Bronchial epithelial cell (primary cell): ENCODE data around the gene GLA. TPM values are rescaled to one million over a fixed set of nuclear protein-coding genes. Genes with fewer than 3 reads are reported as not detected.

Experiments
- DNase-seq: peaks from one replicate; pipeline ENCODE4 v3.0.0-alpha.2; 2010; ENCODE audit warnings: low read depth
- FAIRE-seq: peaks from 2 replicates; lab custom pipeline; 2011; peaks lifted over from hg19 to GRCh38; lab: Jason Lieb, UNC
- H3K27me3 ChIP-seq: 2 replicates; pipeline ENCODE4 v1.5.1; 2011; ENCODE audit warnings: low read length; ENCODE audit not compliant: control insufficient read depth, insufficient read depth
- H3K36me3 ChIP-seq: 2 replicates; pipeline ENCODE4 v1.5.1; 2011; ENCODE audit warnings: low read length; ENCODE audit not compliant: control insufficient read depth, insufficient read depth
- H3K4me3 ChIP-seq: 2 replicates; pipeline ENCODE4 v1.5.1; 2011; ENCODE audit warnings: mild to moderate bottlenecking, low read depth, low read length, control low read depth
- total RNA-seq: library from RNA; depleted of rRNA; stranded (reverse); fragments of >200 nt; gene quantifications from 2 replicates; pipeline ENCODE4 v1.2.1, GENCODE V29; 2014
- TF ChIP-seq, protein P1 (sequence below): IDR thresholded peaks from 2 replicates; pipeline ENCODE4 v1.5.1; 2011; ENCODE audit warnings: mild to moderate bottlenecking, moderate library complexity, low read length, control low read depth, inconsistent platforms; ENCODE audit not compliant: insufficient read depth, severe bottlenecking

GLA gene
- total RNA-seq, 1 donor from 2014 or later = 15.0 TPM

GRCh38 chrX:101410461-101410860 lies 2.7 kb upstream of the GLA start:
- FAIRE-seq = no peak
- no peak overlapping the region for H3K4me3 ChIP-seq
- H3K36me3 ChIP-seq = peaks cover 1% of the 10 kb centered on the region
- DNase-seq = peak; percentile 50
- H3K27me3 ChIP-seq = no peaks in the 10 kb centered on the region
- TF ChIP-seq, protein P1, sequence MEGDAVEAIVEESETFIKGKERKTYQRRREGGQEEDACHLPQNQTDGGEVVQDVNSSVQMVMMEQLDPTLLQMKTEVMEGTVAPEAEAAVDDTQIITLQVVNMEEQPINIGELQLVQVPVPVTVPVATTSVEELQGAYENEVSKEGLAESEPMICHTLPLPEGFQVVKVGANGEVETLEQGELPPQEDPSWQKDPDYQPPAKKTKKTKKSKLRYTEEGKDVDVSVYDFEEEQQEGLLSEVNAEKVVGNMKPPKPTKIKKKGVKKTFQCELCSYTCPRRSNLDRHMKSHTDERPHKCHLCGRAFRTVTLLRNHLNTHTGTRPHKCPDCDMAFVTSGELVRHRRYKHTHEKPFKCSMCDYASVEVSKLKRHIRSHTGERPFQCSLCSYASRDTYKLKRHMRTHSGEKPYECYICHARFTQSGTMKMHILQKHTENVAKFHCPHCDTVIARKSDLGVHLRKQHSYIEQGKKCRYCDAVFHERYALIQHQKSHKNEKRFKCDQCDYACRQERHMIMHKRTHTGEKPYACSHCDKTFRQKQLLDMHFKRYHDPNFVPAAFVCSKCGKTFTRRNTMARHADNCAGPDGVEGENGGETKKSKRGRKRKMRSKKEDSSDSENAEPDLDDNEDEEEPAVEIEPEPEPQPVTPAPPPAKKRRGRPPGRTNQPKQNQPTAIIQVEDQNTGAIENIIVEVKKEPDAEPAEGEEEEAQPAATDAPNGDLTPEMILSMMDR = no peak

DNA sequence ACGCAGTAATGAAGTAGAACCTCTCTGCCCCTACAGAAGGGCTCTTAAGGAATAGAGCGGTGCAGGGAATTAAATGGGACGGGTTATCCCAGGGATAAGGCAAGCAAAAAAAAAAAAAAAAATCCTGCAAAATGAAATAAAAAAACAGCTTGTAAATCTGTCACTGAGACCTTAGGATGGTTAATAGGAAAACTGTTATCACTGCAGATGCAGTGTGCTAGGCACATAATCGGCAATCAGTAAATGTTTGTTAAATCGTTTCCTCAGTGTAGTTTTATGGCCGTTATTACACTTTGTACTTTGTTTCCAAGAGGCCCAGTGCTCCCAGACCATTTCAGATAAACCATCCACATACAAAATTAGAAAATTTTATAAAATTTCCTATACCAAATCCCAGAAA lies 1.3 kb upstream of the GLA start:
- Histone ChIP-seq H3K36me3 (peaks cover 1% of the 10 kb centered on the region), H3K4me3 (peak overlapping the region; percentile 61), H3K27me3 (no peaks in the 10 kb centered on the region)
- TF ChIP-seq, protein P1 = no peak
- no peak for DNase-seq
- FAIRE-seq = no peak

GRCh38 chrX:101408532-101408841 lies 762 bp upstream of the GLA start:
- TF ChIP-seq, protein P1 = peak; percentile 2
- no peaks in the 10 kb centered on the region for H3K27me3 ChIP-seq
- DNase-seq (no peak), FAIRE-seq (no peak)
- peak overlapping the region; percentile 61 for H3K4me3 ChIP-seq
- peaks cover 1% of the 10 kb centered on the region for H3K36me3 ChIP-seq

DNA sequence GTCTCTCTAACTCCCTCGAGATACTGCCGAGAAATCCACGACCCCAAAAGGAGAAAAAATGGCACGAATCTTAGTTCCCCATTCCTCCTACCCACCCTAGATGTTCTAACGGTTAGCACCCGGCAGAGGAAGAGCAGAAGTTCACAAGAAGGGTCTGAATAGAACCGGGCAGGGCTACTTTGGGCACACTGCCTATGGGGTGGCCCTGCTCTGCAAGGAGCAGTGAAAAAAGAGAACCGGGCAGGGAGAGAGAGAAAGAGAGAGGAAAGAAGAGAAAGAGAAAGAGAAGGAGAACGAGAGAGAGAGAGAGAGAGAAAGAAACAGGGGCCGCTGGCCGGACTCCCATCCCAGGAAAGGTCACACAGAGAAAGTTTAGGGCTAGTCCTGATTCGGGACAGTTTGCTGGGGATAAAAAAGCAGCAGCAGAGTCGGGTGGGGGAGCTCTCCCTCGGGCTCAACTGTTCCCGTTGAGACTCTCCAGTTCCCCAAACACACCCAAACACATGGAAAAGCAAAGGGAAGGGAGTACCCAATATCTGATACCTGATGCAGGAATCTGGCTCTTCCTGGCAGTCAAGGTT lies 468 bp downstream of the GLA start:
- Histone ChIP-seq H3K4me3 (peak overlapping the region; percentile 40), H3K36me3 (peaks cover under 1% of the 10 kb centered on the region), H3K27me3 (no peaks in the 10 kb centered on the region)
- TF ChIP-seq, protein P1 = no peak
- no peak for FAIRE-seq
- no peak for DNase-seq

DNA sequence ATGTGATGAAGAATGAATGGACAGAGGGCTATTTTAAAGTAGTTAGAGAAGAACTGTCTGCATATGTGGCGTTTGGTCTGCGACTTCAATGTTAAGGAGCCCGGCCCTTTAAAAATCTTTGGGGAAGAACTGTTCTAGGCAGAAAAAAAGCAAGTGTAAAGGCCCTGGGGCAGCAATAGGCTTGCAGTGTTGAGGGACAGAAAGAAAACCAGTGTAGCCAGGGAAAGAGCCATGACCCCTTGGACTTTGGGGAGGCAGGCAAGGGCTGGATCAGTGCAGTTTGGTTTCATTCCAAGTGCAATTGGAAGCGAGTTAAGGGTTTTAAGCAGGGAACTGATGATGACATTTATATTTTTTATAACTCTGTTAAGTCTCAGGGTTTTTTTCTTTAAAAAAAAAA lies 7.9 kb downstream of the GLA start:
- Histone ChIP-seq H3K4me3 (no peak overlapping the region), H3K36me3 (no peaks in the 10 kb centered on the region), H3K27me3 (no peaks in the 10 kb centered on the region)
- no peak for DNase-seq
- FAIRE-seq = no peak
- TF ChIP-seq, protein P1 = no peak

GRCh38 chrX:101398694-101399093 lies 9.0 kb downstream of the GLA start:
- FAIRE-seq = no peak
- TF ChIP-seq, protein P1 = no peak
- H3K36me3 ChIP-seq = peaks cover 1% of the 10 kb centered on the region

More at GRCh38 chrX:101398694-101399093, 9.0 kb downstream of the GLA start:
- Histone ChIP-seq H3K4me3 (no peak overlapping the region), H3K27me3 (no peaks in the 10 kb centered on the region)
- no peak for DNase-seq
